ES-I3 (cell line): ENCODE measurements around the gene PARP12.

Source experiments
- H3K36me3 ChIP-seq: 2 replicates; pipeline ENCODE4 v1.6.1; 2013; ENCODE audit warnings: mild to moderate bottlenecking, low read length, control low read depth, moderate library complexity; ENCODE audit not compliant: insufficient read depth
- H3K4me1 ChIP-seq: 2 replicates; pipeline ENCODE4 v1.6.1; 2013; ENCODE audit warnings: mild to moderate bottlenecking, control low read depth, low read length; ENCODE audit not compliant: insufficient read depth
- H3K9ac ChIP-seq: 2 replicates; pipeline ENCODE4 v1.6.1; 2013; ENCODE audit warnings: low read depth, mild to moderate bottlenecking, low read length, moderate library complexity
- H3K9me3 ChIP-seq: 2 replicates; pipeline ENCODE4 v1.6.1; 2013; ENCODE audit warnings: mild to moderate bottlenecking, low read length, moderate library complexity; ENCODE audit not compliant: control insufficient read depth, insufficient read depth

The PARP12 gene

GRCh38 chr7:140006600-140006999 is 56.2 kb downstream of the PARP12 start:
- peaks cover 7% of the 10 kb centered on the region; the same call in 1 of the 2 replicates for H3K4me1 ChIP-seq
- no peaks in the 10 kb centered on the region for H3K36me3 ChIP-seq
- H3K9ac ChIP-seq: no peak overlapping the region
- no peaks in the 10 kb centered on the region for H3K9me3 ChIP-seq

- H3K36me3 ChIP-seq: no peaks in the 10 kb centered on the region
- H3K4me1 ChIP-seq: peaks cover 7% of the 10 kb centered on the region; the same call in 1 of the 2 replicates
- H3K9ac ChIP-seq: no peak overlapping the region
- H3K9me3 ChIP-seq: no peaks in the 10 kb centered on the region
These were observed 56.8 kb downstream of the PARP12 start for GRCh38 chr7:140005754-140006503.

- no peaks in the 10 kb centered on the region for H3K36me3 ChIP-seq
- H3K4me1 ChIP-seq: peaks cover 3% of the 10 kb centered on the region; the same call in 1 of the 2 replicates
- H3K9ac ChIP-seq: no peak overlapping the region
- no peaks in the 10 kb centered on the region for H3K9me3 ChIP-seq
These were observed 57.4 kb downstream of the PARP12 start for GRCh38 chr7:140005341-140005740.

- H3K9ac ChIP-seq: no peak overlapping the region
- no peaks in the 10 kb centered on the region for H3K4me1 ChIP-seq
- H3K9me3 ChIP-seq: no peaks in the 10 kb centered on the region
- H3K36me3 ChIP-seq: no peaks in the 10 kb centered on the region
These were observed 58.1 kb downstream of the PARP12 start for GRCh38 chr7:140004672-140005071.

- Histone ChIP-seq H3K9me3 (no peaks in the 10 kb centered on the region), H3K4me1 (no peaks in the 10 kb centered on the region), H3K36me3 (no peaks in the 10 kb centered on the region), H3K9ac (no peak overlapping the region)
These were observed 58.8 kb downstream of the PARP12 start for GRCh38 chr7:140003913-140004382.

GRCh38 chr7:140000666-140001268 is 62.0 kb downstream of the PARP12 start:
- H3K9ac ChIP-seq: no peak overlapping the region
- no peaks in the 10 kb centered on the region for H3K36me3 ChIP-seq
- H3K4me1 ChIP-seq: no peaks in the 10 kb centered on the region
- H3K9me3 ChIP-seq: no peaks in the 10 kb centered on the region

GRCh38 chr7:139999516-139999915 is 63.2 kb downstream of the PARP12 start:
- Histone ChIP-seq H3K9ac (no peak overlapping the region), H3K36me3 (no peaks in the 10 kb centered on the region), H3K9me3 (no peaks in the 10 kb centered on the region), H3K4me1 (no peaks in the 10 kb centered on the region)

- Histone ChIP-seq H3K36me3 (no peaks in the 10 kb centered on the region), H3K9me3 (no peaks in the 10 kb centered on the region), H3K9ac (no peak overlapping the region), H3K4me1 (no peaks in the 10 kb centered on the region)
These were observed 64.2 kb downstream of the PARP12 start for GRCh38 chr7:139998572-139998971.

- H3K9me3 ChIP-seq: no peaks in the 10 kb centered on the region
- H3K9ac ChIP-seq: no peak overlapping the region
- no peaks in the 10 kb centered on the region for H3K4me1 ChIP-seq
- H3K36me3 ChIP-seq: no peaks in the 10 kb centered on the region
These were observed 67.5 kb downstream of the PARP12 start for GRCh38 chr7:139995017-139995915.

GRCh38 chr7:139994356-139994755 is 68.4 kb downstream of the PARP12 start:
- Histone ChIP-seq H3K9me3 (no peaks in the 10 kb centered on the region), H3K36me3 (no peaks in the 10 kb centered on the region), H3K4me1 (0 out of 2 replicates have a peak, but pooled peaks cover 2% of the 10 kb centered on the region), H3K9ac (no peak overlapping the region)

GRCh38 chr7:139993592-139993991 is 69.2 kb downstream of the PARP12 start:
- no peaks in the 10 kb centered on the region for H3K9me3 ChIP-seq
- 0 out of 2 replicates have a peak, but pooled peaks cover 2% of the 10 kb centered on the region for H3K4me1 ChIP-seq
- H3K9ac ChIP-seq: no peak overlapping the region
- no peaks in the 10 kb centered on the region for H3K36me3 ChIP-seq

GRCh38 chr7:139993169-139993568 is 69.6 kb downstream of the PARP12 start:
- Histone ChIP-seq H3K9ac (no peak overlapping the region), H3K4me1 (0 out of 2 replicates have a peak, but pooled peaks cover 2% of the 10 kb centered on the region), H3K36me3 (no peaks in the 10 kb centered on the region), H3K9me3 (no peaks in the 10 kb centered on the region)

GRCh38 chr7:139992353-139993044 is 70.3 kb downstream of the PARP12 start:
- H3K9ac ChIP-seq: no peak overlapping the region
- H3K4me1 ChIP-seq: 0 out of 2 replicates have a peak, but pooled peaks cover 2% of the 10 kb centered on the region
- no peaks in the 10 kb centered on the region for H3K36me3 ChIP-seq
- H3K9me3 ChIP-seq: no peaks in the 10 kb centered on the region

GRCh38 chr7:139991911-139992310 is 70.8 kb downstream of the PARP12 start:
- Histone ChIP-seq H3K9me3 (no peaks in the 10 kb centered on the region), H3K9ac (no peak overlapping the region), H3K36me3 (no peaks in the 10 kb centered on the region), H3K4me1 (0 out of 2 replicates have a peak, but pooled peaks cover 2% of the 10 kb centered on the region)
